Lower leg skin (tissue), 4 donors: ENCODE results near the gene AK8. TPM values are rescaled to one million over a fixed set of nuclear protein-coding genes. Genes with fewer than 3 reads are reported as not detected.
A peak's percentile ranks its signal among the peaks of the same experiment; 100 is the strongest.

Source experiments
- DNase-seq, 2 donors: peaks; one replicate each; pipeline ENCODE4 v3.0.0-alpha.2; 2019; ENCODE audit warnings: low spot score in 2 of 2
- H3K4me3 ChIP-seq: fragments of 200-600 bp; sonication (generic); 2 replicates; pipeline ENCODE4 v1.5.1; 2017; ENCODE audit warnings: mild to moderate bottlenecking, low read depth; ENCODE audit not compliant: poor library complexity, severe bottlenecking
- CTCF ChIP-seq, 3 donors: fragments of 450-650 bp; IDR thresholded peaks; one replicate each; pipeline ENCODE4 v1.5.1; 2016; ENCODE audit warnings: antibody characterized with exemption in 3 of 3, mild to moderate bottlenecking in 3 of 3, moderate library complexity in 2 of 3
- POLR2A ChIP-seq, 2 donors: fragments of 450-650 bp; IDR thresholded peaks; one replicate each; pipeline ENCODE4 v1.6.1; 2016 to 2017; ENCODE audit warnings: antibody characterized with exemption in 2 of 2, mild to moderate bottlenecking in 1 of 2, moderate library complexity in 1 of 2
- WGBS, 2 donors: methylation state at CpG; one replicate each; pipeline ENCODE4 v1.1.5; 2018; 5-methylcytosine and 5-hydroxymethylcytosine counted together
- intact Hi-C: fragments of 100-400 bp; cut with DNase I; formaldehyde crosslinking; loops from one replicate; pipeline ENCODE4 v1.15.0; 2023; ENCODE audit warnings: low total_unique reads
- total RNA-seq, 4 donors: library from RNA; depleted of rRNA; stranded (reverse); fragments of >200 nt; gene quantifications; one replicate each; pipeline ENCODE4 v1.1.0, GENCODE V29; 2016

The AK8 gene
- total RNA-seq, 4 donors from 2014 or later = 1.4 to 5.5 (median 2.0) TPM

GRCh38 chr9:132792547-132792946 is 85.5 kb downstream of the AK8 start:
- no peak for TF ChIP-seq POLR2A (IDR thresholded peaks at IDR 0.05)
- TF ChIP-seq CTCF (IDR thresholded peaks at IDR 0.05) = no peak
- H3K4me3 ChIP-seq = no peak overlapping the region
- intact Hi-C loops = loop anchor here (10.0 kb wide), 1 partner anchor 98 kb away; no protein-coding TSS in a partner anchor
- WGBS, 2 donors = 77 to 85% methylated on average over 9 of the region's 9 CpGs
- DNase-seq = peak in 1 of 2 donors; percentile 78

GRCh38 chr9:132791699-132792240 is 86.3 kb downstream of the AK8 start:
- WGBS, 2 donors = 83 to 92% methylated on average over 5 of the region's 5 CpGs
- DNase-seq = peak in 1 of 2 donors; percentile 29
- no peak overlapping the region for H3K4me3 ChIP-seq
- intact Hi-C loops = loop anchor here (10.0 kb wide), 1 partner anchor 97 kb away; no protein-coding TSS in a partner anchor
- TF ChIP-seq POLR2A (IDR thresholded peaks at IDR 0.05) (no peak), CTCF (IDR thresholded peaks at IDR 0.05) (no peak)

- intact Hi-C loops = loop anchor here (10.0 kb wide), 1 partner anchor 95 kb away; no protein-coding TSS in a partner anchor
- no peak overlapping the region for H3K4me3 ChIP-seq
- TF ChIP-seq POLR2A (IDR thresholded peaks at IDR 0.05) (no peak), CTCF (IDR thresholded peaks at IDR 0.05) (no peak)
- WGBS, 2 donors = 68 to 86% methylated on average over 3 of the region's 3 CpGs
- DNase-seq = no peak
Measured at GRCh38 chr9:132789719-132790118, 88.4 kb downstream of the AK8 start.

GRCh38 chr9:132788378-132788777 is 89.7 kb downstream of the AK8 start:
- no peak overlapping the region for H3K4me3 ChIP-seq
- intact Hi-C loops = no loop called here
- no peak for DNase-seq
- TF ChIP-seq POLR2A (IDR thresholded peaks at IDR 0.05) (no peak), CTCF (IDR thresholded peaks at IDR 0.05) (no peak)
- WGBS, 2 donors = 83 to 96% methylated on average over 1 of the region's 1 CpG

- intact Hi-C loops = no loop called here
- no peak for DNase-seq
- 56 to 80% methylated on average over 1 of the region's 1 CpG for WGBS, 2 donors
- TF ChIP-seq POLR2A (IDR thresholded peaks at IDR 0.05) = no peak
- no peak for TF ChIP-seq CTCF (IDR thresholded peaks at IDR 0.05)
- H3K4me3 ChIP-seq = no peak overlapping the region
Measured at GRCh38 chr9:132787748-132788159, 90.3 kb downstream of the AK8 start.
